Measurements from ENCODE around the gene TTI1. TPM values are rescaled to one million over a fixed set of nuclear protein-coding genes. Genes with fewer than 3 reads are reported as not detected.

TTI1 gene
- total RNA-seq, 4 donors from 2014 or later, result 14.8 to 25.4 (median 20.3) TPM

GRCh38 chr20:38072898-38073297, 39.6 kb upstream of the TTI1 start:
- H3K9me3 ChIP-seq, result no peaks in the 10 kb centered on the region
- peaks cover 0 to 46% of the 10 kb centered on the region in 2 donors for H3K36me3 ChIP-seq
- ATAC-seq, result peak in 1 of 2 donors; percentile 2
- no peak overlapping the region for H3K4me3 ChIP-seq
- in situ Hi-C loops (cut with MboI; ENCODE audit: low sequenced_read_pairs in 4 of 4), result loop anchor here in 1 of 4 donors (25.0 kb wide), 1 partner anchor 264 kb away; the partner anchor contains the start of gene LBP
- no peak for DNase-seq
- no peaks in the 10 kb centered on the region for H3K27me3 ChIP-seq
- H3K27ac ChIP-seq, result peak overlapping the region; percentile 83 to 88 (median 86)
- TF ChIP-seq CTCF (IDR thresholded peaks at IDR 0.05 in 4 of 5, conservative IDR thresholded peaks at IDR 0.05 in 1 of 5), result no peak
- no peak for TF ChIP-seq POLR2A (IDR thresholded peaks at IDR 0.05)
- intact Hi-C loops (cut with DNase I; ENCODE audit: low total_unique reads), result loop anchor here (1.0 to 5.0 kb wide), 2 partner anchors 92 to 149 kb away; partner anchors contain the start of gene TGM2
- peaks cover 47 to 51% of the 10 kb centered on the region in 2 donors for H3K4me1 ChIP-seq

- Histone ChIP-seq H3K27ac (peak overlapping the region; percentile 78 to 91 (median 84)), H3K27me3 (no peaks in the 10 kb centered on the region), H3K36me3 (peaks cover 0 to 74% of the 10 kb centered on the region in 2 donors), H3K9me3 (no peaks in the 10 kb centered on the region), H3K4me3 (peak overlapping the region in 1 of 4 donors; percentile 5), H3K4me1 (peaks cover 32 to 37% of the 10 kb centered on the region in 2 donors)
- in situ Hi-C loops (cut with MboI; ENCODE audit: low sequenced_read_pairs in 4 of 4), result loop anchor here in 2 of 4 donors (5.0 to 25.0 kb wide), 2 partner anchors 99 to 269 kb away; partner anchors contain the start of genes LBP (in 1 of the 2) and TGM2 (in 1 of the 2)
- TF ChIP-seq CTCF (IDR thresholded peaks at IDR 0.05 in 4 of 5, conservative IDR thresholded peaks at IDR 0.05 in 1 of 5) (no peak), POLR2A (IDR thresholded peaks at IDR 0.05) (no peak)
- DNase-seq, result no peak
- peak in 1 of 2 donors; percentile 9 for ATAC-seq
- intact Hi-C loops (cut with DNase I; ENCODE audit: low total_unique reads), result loop anchor here (2.0 kb wide), 1 partner anchor 45 kb away; no protein-coding TSS in a partner anchor
Observed at GRCh38 chr20:38067717-38068365, 34.6 kb upstream of the TTI1 start.

- H3K27ac ChIP-seq, result peak overlapping the region; percentile 78 to 91 (median 84)
- no peaks in the 10 kb centered on the region for H3K27me3 ChIP-seq
- peak; percentile 75 to 87 for ATAC-seq
- no peaks in the 10 kb centered on the region for H3K9me3 ChIP-seq
- peaks cover 0 to 77% of the 10 kb centered on the region in 2 donors for H3K36me3 ChIP-seq
- in situ Hi-C loops (cut with MboI; ENCODE audit: low sequenced_read_pairs in 4 of 4), result loop anchor here in 2 of 4 donors (5.0 to 25.0 kb wide), 2 partner anchors 100 to 270 kb away; partner anchors contain the start of genes LBP (in 1 of the 2) and TGM2 (in 1 of the 2)
- peak overlapping the region in 1 of 4 donors; percentile 5 for H3K4me3 ChIP-seq
- DNase-seq, result peak in 1 of 2 donors; percentile 36
- no peak for TF ChIP-seq CTCF (IDR thresholded peaks at IDR 0.05 in 4 of 5, conservative IDR thresholded peaks at IDR 0.05 in 1 of 5)
- peak in 1 of 2 donors; percentile 13 for TF ChIP-seq POLR2A (IDR thresholded peaks at IDR 0.05)
- intact Hi-C loops (cut with DNase I; ENCODE audit: low total_unique reads), result loop anchor here (2.0 kb wide), 1 partner anchor 46 kb away; no protein-coding TSS in a partner anchor
- peaks cover 26 to 33% of the 10 kb centered on the region in 2 donors for H3K4me1 ChIP-seq
Observed at GRCh38 chr20:38066969-38067716, 33.9 kb upstream of the TTI1 start.

- DNase-seq, result no peak
- peak overlapping the region; percentile 78 to 91 (median 84) for H3K27ac ChIP-seq
- TF ChIP-seq CTCF (IDR thresholded peaks at IDR 0.05 in 4 of 5, conservative IDR thresholded peaks at IDR 0.05 in 1 of 5) (no peak), POLR2A (IDR thresholded peaks at IDR 0.05) (no peak)
Observed at GRCh38 chr20:38065764-38066375, 32.6 kb upstream of the TTI1 start.

More at GRCh38 chr20:38065764-38066375, 32.6 kb upstream of the TTI1 start:
- ATAC-seq, result no peak
- H3K4me1 ChIP-seq, result peaks cover 32 to 41% of the 10 kb centered on the region in 2 donors
- no peak overlapping the region for H3K4me3 ChIP-seq
- intact Hi-C loops (cut with DNase I; ENCODE audit: low total_unique reads), result loop anchor here (2.0 kb wide), 1 partner anchor 47 kb away; no protein-coding TSS in a partner anchor
- H3K9me3 ChIP-seq, result no peaks in the 10 kb centered on the region
- in situ Hi-C loops (cut with MboI; ENCODE audit: low sequenced_read_pairs in 4 of 4), result loop anchor here in 2 of 4 donors (5.0 to 25.0 kb wide), 2 partner anchors 101 to 271 kb away; partner anchors contain the start of genes LBP (in 1 of the 2) and TGM2 (in 1 of the 2)
- peaks cover 0 to 75% of the 10 kb centered on the region in 2 donors for H3K36me3 ChIP-seq
- H3K27me3 ChIP-seq, result no peaks in the 10 kb centered on the region
